CD1c-positive myeloid dendritic cell (primary cell): ENCODE data around the gene ERI3.
"Not testable (repeated sequence)": the region's sequence is repeated elsewhere in the genome, so short reads cannot be mapped to it uniquely, and the experiment has no call there.

Source experiments
- DNase-seq: peaks from one replicate; pipeline ENCODE4 v3.0.0-alpha.2; 2016; ENCODE audit errors: extremely low spot score

Gene ERI3

GRCh38 chr1:44212355-44213221 is 142.5 kb downstream of the ERI3 start:
- DNase-seq: no peak

DNA sequence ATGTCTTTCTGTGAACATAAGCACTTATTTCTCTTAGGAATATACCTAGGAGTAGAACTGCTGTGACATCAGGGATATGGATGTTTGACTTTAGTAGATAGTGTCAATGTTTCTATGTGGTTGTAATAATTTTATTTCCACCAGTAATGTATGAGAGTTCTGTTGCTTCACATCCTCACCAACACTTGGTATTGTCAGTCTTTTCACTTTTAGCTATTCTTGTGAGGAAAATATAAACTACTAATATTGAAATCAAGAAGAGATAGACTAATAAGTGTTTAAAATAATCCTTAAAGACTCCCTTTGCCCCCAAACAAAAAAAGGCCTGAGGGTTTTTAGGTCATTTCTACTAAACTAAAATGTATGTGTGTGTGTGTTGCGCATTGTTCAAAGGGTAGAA is 144.5 kb downstream of the ERI3 start:
- DNase-seq: no peak

GRCh38 chr1:44208226-44208625 is 146.8 kb downstream of the ERI3 start:
- no peak for DNase-seq

- DNase-seq: not testable (repeated sequence)
Observed at GRCh38 chr1:44206545-44206944, 148.5 kb downstream of the ERI3 start.

- no peak for DNase-seq
Observed at GRCh38 chr1:44200336-44200735, 154.7 kb downstream of the ERI3 start.

DNA sequence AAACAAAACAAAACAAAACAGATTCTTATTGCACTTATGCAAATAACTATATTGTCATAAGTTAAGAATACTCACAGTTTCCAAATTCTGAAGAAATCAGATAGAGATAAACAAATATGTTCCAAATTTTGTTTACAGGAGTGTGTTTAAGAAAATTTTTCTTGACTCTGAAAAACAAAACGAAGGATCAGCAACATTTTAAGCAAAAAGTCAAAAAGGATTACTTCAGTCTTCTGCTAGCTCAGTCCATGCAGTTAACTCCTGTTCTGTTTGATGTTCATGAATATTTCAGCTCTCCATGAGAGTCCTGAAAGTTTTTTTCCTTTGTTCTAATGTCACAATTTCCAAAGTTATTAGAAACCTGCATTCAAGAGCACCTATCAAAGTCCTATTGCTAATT is 180.4 kb downstream of the ERI3 start:
- no peak for DNase-seq
